ENCODE measurements around the gene FAM107B. TPM values are rescaled to one million over a fixed set of nuclear protein-coding genes. Genes with fewer than 3 reads are reported as not detected.
A peak's percentile ranks its signal among the peaks of the same experiment; 100 is the strongest.

FAM107B gene
- total RNA-seq, 1 donor from 2014 or later = 40.7 TPM

- DNase-seq (ENCODE audit: extremely low spot score, unreplicated experiment) = no peak
- H3K4me3 Mint-ChIP-seq (ENCODE audit: unreplicated experiment) = no peak overlapping the region
- H3K36me3 Mint-ChIP-seq (ENCODE audit: unreplicated experiment) = peaks cover 14% of the 10 kb centered on the region
- H3K4me1 Mint-ChIP-seq (ENCODE audit: unreplicated experiment) = peaks cover 35% of the 10 kb centered on the region
- H3K9me3 Mint-ChIP-seq (ENCODE audit: unreplicated experiment) = no peaks in the 10 kb centered on the region
- peak overlapping the region; percentile 70 for H3K27ac Mint-ChIP-seq (ENCODE audit: unreplicated experiment)
- TF ChIP-seq CTCF (IDR thresholded peaks at IDR 0.05) = no peak
- no peaks in the 10 kb centered on the region for H3K27me3 Mint-ChIP-seq (ENCODE audit: unreplicated experiment)
Measured at GRCh38 chr10:14533295-14533694, 241.4 kb downstream of the FAM107B start.

- Mint-ChIP-seq H3K27ac (ENCODE audit: unreplicated experiment) (peak overlapping the region; percentile 70), H3K27me3 (ENCODE audit: unreplicated experiment) (no peaks in the 10 kb centered on the region), H3K4me3 (ENCODE audit: unreplicated experiment) (no peak overlapping the region), H3K36me3 (ENCODE audit: unreplicated experiment) (peaks cover 14% of the 10 kb centered on the region), H3K4me1 (ENCODE audit: unreplicated experiment) (peaks cover 37% of the 10 kb centered on the region), H3K9me3 (ENCODE audit: unreplicated experiment) (no peaks in the 10 kb centered on the region)
- DNase-seq (ENCODE audit: extremely low spot score, unreplicated experiment) = no peak
- no peak for TF ChIP-seq CTCF (IDR thresholded peaks at IDR 0.05)
Measured at GRCh38 chr10:14532473-14533251, 242.0 kb downstream of the FAM107B start.

- Mint-ChIP-seq H3K27me3 (ENCODE audit: unreplicated experiment) (no peaks in the 10 kb centered on the region), H3K36me3 (ENCODE audit: unreplicated experiment) (peaks cover 14% of the 10 kb centered on the region), H3K27ac (ENCODE audit: unreplicated experiment) (peak overlapping the region; percentile 16), H3K9me3 (ENCODE audit: unreplicated experiment) (no peaks in the 10 kb centered on the region), H3K4me1 (ENCODE audit: unreplicated experiment) (peaks cover 41% of the 10 kb centered on the region), H3K4me3 (ENCODE audit: unreplicated experiment) (no peak overlapping the region)
- DNase-seq (ENCODE audit: extremely low spot score, unreplicated experiment) = no peak
- no peak for TF ChIP-seq CTCF (IDR thresholded peaks at IDR 0.05)
Measured at GRCh38 chr10:14531974-14532373, 242.7 kb downstream of the FAM107B start.

- DNase-seq (ENCODE audit: extremely low spot score, unreplicated experiment) = no peak
- Mint-ChIP-seq H3K4me3 (ENCODE audit: unreplicated experiment) (no peak overlapping the region), H3K27me3 (ENCODE audit: unreplicated experiment) (no peaks in the 10 kb centered on the region), H3K4me1 (ENCODE audit: unreplicated experiment) (peaks cover 41% of the 10 kb centered on the region), H3K9me3 (ENCODE audit: unreplicated experiment) (no peaks in the 10 kb centered on the region), H3K27ac (ENCODE audit: unreplicated experiment) (peak overlapping the region; percentile 12), H3K36me3 (ENCODE audit: unreplicated experiment) (peaks cover 16% of the 10 kb centered on the region)
- TF ChIP-seq CTCF (IDR thresholded peaks at IDR 0.05) = no peak
Measured at GRCh38 chr10:14530465-14530864, 244.2 kb downstream of the FAM107B start.

DNA sequence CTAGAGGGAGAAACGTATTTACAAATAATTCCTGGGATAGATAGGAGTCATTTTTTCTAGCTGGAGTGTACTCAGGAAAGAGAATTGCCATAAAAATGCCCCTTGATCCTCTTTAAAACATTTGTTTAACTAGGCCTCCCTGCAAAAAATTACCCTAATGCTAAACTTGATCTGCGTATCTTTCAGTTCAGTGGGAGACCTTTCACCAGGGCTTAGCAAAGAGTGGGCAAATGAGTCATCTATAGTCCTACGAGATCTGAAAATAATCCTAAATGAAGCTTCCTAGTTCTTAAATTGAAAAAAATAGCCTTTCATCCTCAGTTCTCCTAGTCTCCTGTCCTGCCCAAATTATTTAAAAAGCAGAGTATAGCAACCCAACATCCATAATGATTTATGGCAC is 245.3 kb downstream of the FAM107B start:
- H3K4me1 Mint-ChIP-seq (ENCODE audit: unreplicated experiment) = peaks cover 40% of the 10 kb centered on the region
- peaks cover 15% of the 10 kb centered on the region for H3K36me3 Mint-ChIP-seq (ENCODE audit: unreplicated experiment)
- H3K27ac Mint-ChIP-seq (ENCODE audit: unreplicated experiment) = no peak overlapping the region
- TF ChIP-seq CTCF (IDR thresholded peaks at IDR 0.05) = no peak
- no peaks in the 10 kb centered on the region for H3K27me3 Mint-ChIP-seq (ENCODE audit: unreplicated experiment)
- H3K4me3 Mint-ChIP-seq (ENCODE audit: unreplicated experiment) = no peak overlapping the region
- DNase-seq (ENCODE audit: extremely low spot score, unreplicated experiment) = no peak
- no peaks in the 10 kb centered on the region for H3K9me3 Mint-ChIP-seq (ENCODE audit: unreplicated experiment)
